Measurements from ENCODE around the gene GPR149. TPM values are rescaled to one million over a fixed set of nuclear protein-coding genes. Genes with fewer than 3 reads are reported as not detected.

Gene GPR149, protein sequence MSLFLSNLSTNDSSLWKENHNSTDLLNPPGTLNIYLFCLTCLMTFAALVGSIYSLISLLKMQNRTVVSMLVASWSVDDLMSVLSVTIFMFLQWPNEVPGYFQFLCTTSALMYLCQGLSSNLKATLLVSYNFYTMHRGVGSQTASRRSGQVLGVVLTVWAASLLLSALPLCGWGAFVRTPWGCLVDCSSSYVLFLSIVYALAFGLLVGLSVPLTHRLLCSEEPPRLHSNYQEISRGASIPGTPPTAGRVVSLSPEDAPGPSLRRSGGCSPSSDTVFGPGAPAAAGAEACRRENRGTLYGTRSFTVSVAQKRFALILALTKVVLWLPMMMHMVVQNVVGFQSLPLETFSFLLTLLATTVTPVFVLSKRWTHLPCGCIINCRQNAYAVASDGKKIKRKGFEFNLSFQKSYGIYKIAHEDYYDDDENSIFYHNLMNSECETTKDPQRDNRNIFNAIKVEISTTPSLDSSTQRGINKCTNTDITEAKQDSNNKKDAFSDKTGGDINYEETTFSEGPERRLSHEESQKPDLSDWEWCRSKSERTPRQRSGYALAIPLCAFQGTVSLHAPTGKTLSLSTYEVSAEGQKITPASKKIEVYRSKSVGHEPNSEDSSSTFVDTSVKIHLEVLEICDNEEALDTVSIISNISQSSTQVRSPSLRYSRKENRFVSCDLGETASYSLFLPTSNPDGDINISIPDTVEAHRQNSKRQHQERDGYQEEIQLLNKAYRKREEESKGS
- total RNA-seq (not detected), polyA plus RNA-seq (not detected)
- long read RNA-seq, donor 1 = 0 reads
- long read RNA-seq, donor 2 = 0 reads
- long read RNA-seq, donor 3 = 0 reads
- long read RNA-seq, donor 4 = 0 reads
- long read RNA-seq, donor 5 = 0 reads

DNA sequence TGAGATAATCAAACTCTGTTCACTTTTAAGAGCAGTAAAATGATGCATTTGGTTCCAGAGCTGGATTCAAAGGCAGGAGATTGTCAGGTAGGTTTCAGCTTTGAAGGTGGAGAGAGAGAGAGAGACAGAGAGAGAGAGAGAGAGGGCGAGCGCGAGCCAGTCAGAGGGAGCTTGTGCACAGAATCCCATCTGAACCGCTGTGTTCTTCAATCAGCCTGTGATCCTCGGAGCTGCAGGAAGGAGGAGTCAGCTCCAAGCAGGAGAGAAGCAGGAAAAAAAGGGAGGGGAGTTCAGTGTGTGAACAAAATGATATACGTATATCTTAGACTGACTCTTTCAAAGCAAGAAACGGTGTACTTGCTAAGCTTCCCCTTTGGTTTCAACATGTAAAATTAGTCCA is at the start of gene GPR149:
TSS of gene GPR149 (minus strand) at position 177 of the 400 bp plus-strand sequence. CDS start 575 bp downstream, outside the sequence.
- Histone ChIP-seq H3K9ac (ENCODE audit: insufficient read depth in 1 of 2, low read length in 2 of 2) (no peak within 1 kb of the TSS), H3K4me1 (ENCODE audit: control insufficient read depth in 5 of 5, insufficient read depth in 5 of 5, low read length in 5 of 5) (peaks cover 0 to 10% (median 0%) of the 10 kb centered on the region in 5 donors), H3K27ac (ENCODE audit: low read depth in 1 of 2, low read length in 1 of 2) (no peak within 1 kb of the TSS), H3K27me3 (ENCODE audit: control insufficient read depth in 3 of 3, insufficient read depth in 3 of 3, low read length in 2 of 3) (peaks cover 7 to 50% (median 31%) of the 10 kb centered on the region in 3 donors), H3K36me3 (ENCODE audit: control insufficient read depth in 4 of 4, insufficient read depth in 4 of 4, low read length in 4 of 4) (no peaks in the 10 kb centered on the region), H3K9me3 (ENCODE audit: control insufficient read depth in 4 of 4, insufficient read depth in 3 of 4, low read length in 3 of 4) (peaks cover 0 to 10% (median 0%) of the 10 kb centered on the region in 4 donors), H3K4me3 (no peak within 1 kb of the TSS)
- no peak for ATAC-seq (ENCODE audit: insufficient read depth, low FRiP score)
- 22 to 25% methylated on average over 7 of the region's 7 CpGs for WGBS, 2 donors
- TF ChIP-seq, protein P1, sequence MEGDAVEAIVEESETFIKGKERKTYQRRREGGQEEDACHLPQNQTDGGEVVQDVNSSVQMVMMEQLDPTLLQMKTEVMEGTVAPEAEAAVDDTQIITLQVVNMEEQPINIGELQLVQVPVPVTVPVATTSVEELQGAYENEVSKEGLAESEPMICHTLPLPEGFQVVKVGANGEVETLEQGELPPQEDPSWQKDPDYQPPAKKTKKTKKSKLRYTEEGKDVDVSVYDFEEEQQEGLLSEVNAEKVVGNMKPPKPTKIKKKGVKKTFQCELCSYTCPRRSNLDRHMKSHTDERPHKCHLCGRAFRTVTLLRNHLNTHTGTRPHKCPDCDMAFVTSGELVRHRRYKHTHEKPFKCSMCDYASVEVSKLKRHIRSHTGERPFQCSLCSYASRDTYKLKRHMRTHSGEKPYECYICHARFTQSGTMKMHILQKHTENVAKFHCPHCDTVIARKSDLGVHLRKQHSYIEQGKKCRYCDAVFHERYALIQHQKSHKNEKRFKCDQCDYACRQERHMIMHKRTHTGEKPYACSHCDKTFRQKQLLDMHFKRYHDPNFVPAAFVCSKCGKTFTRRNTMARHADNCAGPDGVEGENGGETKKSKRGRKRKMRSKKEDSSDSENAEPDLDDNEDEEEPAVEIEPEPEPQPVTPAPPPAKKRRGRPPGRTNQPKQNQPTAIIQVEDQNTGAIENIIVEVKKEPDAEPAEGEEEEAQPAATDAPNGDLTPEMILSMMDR (IDR thresholded peaks at IDR 0.05; ENCODE audit: control extremely low read depth, extremely low read depth) = no peak
- DNase-seq = peak in 1 of 3 donors; percentile 12

DNA sequence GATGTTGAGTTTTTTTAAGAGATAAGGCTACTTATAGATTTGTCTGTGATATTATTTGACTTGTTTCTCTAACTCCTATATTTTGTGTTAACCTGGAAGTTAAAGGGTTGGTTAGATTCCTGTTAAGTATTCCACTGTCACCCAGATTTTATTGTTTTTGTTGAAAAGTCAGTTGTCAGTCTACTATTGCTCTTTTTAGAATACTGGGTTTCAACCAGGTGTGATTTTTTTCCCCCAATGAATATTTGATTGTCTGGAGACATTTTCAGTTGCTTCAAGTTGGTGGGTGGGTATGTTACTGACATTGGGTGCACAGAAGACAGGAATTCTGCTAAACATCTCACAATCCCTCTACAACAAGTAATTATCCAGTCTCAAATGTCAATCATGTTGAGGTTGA is 43.8 kb upstream of the GPR149 start:
- DNase-seq (no peak), ATAC-seq (ENCODE audit: insufficient read depth, low FRiP score) (no peak)
- Histone ChIP-seq H3K4me3 (no peak overlapping the region), H3K27me3 (ENCODE audit: control insufficient read depth in 3 of 3, insufficient read depth in 3 of 3, low read length in 2 of 3) (no peaks in the 10 kb centered on the region), H3K9me3 (ENCODE audit: control insufficient read depth in 4 of 4, insufficient read depth in 3 of 4, low read length in 3 of 4) (peaks cover 0 to 3% (median under 1%) of the 10 kb centered on the region in 4 donors), H3K4me1 (ENCODE audit: control insufficient read depth in 5 of 5, insufficient read depth in 5 of 5, low read length in 5 of 5) (no peaks in the 10 kb centered on the region), H3K36me3 (ENCODE audit: control insufficient read depth in 4 of 4, insufficient read depth in 4 of 4, low read length in 4 of 4) (no peaks in the 10 kb centered on the region), H3K27ac (ENCODE audit: low read depth in 1 of 2, low read length in 1 of 2) (no peak overlapping the region), H3K9ac (ENCODE audit: insufficient read depth in 1 of 2, low read length in 2 of 2) (no peak overlapping the region)
- TF ChIP-seq, protein P1 (IDR thresholded peaks at IDR 0.05; ENCODE audit: control extremely low read depth, extremely low read depth) = no peak

DNA sequence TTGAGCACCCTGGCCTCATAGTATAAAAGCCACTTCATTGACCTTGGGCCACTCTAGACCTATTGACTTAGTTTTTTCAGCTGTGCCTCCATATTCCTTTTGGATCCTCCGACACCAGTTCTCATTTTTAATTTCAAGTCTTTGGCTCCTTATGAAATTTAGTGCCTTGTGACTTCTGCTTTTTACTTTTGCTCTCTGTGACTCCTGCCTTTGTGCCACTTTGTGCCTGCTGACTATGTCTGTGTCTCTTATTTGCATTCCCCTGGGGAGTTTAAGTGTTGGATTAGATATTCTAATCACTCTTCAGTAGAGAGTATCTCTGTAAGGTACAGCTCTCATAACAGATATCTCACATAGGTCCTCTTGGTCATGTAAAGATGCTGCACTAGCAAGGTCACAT is 39.6 kb upstream of the GPR149 start:
- ATAC-seq (ENCODE audit: insufficient read depth, low FRiP score) = no peak
- no peak for DNase-seq
- Histone ChIP-seq H3K36me3 (ENCODE audit: control insufficient read depth in 4 of 4, insufficient read depth in 4 of 4, low read length in 4 of 4) (no peaks in the 10 kb centered on the region), H3K27me3 (ENCODE audit: control insufficient read depth in 3 of 3, insufficient read depth in 3 of 3, low read length in 2 of 3) (no peaks in the 10 kb centered on the region), H3K4me1 (ENCODE audit: control insufficient read depth in 5 of 5, insufficient read depth in 5 of 5, low read length in 5 of 5) (no peaks in the 10 kb centered on the region), H3K27ac (ENCODE audit: low read depth in 1 of 2, low read length in 1 of 2) (no peak overlapping the region), H3K9me3 (ENCODE audit: control insufficient read depth in 4 of 4, insufficient read depth in 3 of 4, low read length in 3 of 4) (peaks cover 0 to 3% (median under 1%) of the 10 kb centered on the region in 4 donors), H3K9ac (ENCODE audit: insufficient read depth in 1 of 2, low read length in 2 of 2) (no peak overlapping the region), H3K4me3 (no peak overlapping the region)
- 71 to 88% methylated on average over 1 of the region's 1 CpG for whole genome bisulfite sequencing, 2 donors
- TF ChIP-seq, protein P1 (IDR thresholded peaks at IDR 0.05; ENCODE audit: control extremely low read depth, extremely low read depth) = no peak

Measured in lung (tissue), 16 donors.